SK-N-SH (cell line): ENCODE data around the gene ONECUT1. TPM values are rescaled to one million over a fixed set of nuclear protein-coding genes. Genes with fewer than 3 reads are reported as not detected.
A peak's percentile ranks its signal among the peaks of the same experiment; 100 is the strongest.

Experiments
- CTCF ChIA-PET: fragments of 300-600, 350-600 bp; formaldehyde crosslinking; extraction: SDS; loops from one replicate; lab custom pipeline; 2021; lab: Yijun Ruan, JAX
- POLR2A ChIA-PET: fragments of 350-600 bp; sonication (Branson Sonifier 250); formaldehyde crosslinking; extraction: SDS; loops from one replicate; lab custom pipeline; 2020; ENCODE audit warnings: antibody characterized with exemption, inconsistent platforms; lab: Yijun Ruan, JAX
- DNase-seq: peaks from one replicate; pipeline ENCODE4 v3.0.0; 2012
- H2AFZ ChIP-seq: fragments of 200-600 bp; sonication (generic); 2 replicates; pipeline ENCODE4 v1.8.1; 2016; ENCODE audit warnings: antibody characterized with exemption, mild to moderate bottlenecking, low read depth
- H3F3A ChIP-seq: fragments of 200-600 bp; sonication (generic); replicated peaks from 2 replicates; pipeline ENCODE3; 2016; ENCODE audit warnings: antibody characterized with exemption, mild to moderate bottlenecking; ENCODE audit not compliant: insufficient read depth
- H3K27ac ChIP-seq, 2 experiments: fragments of 200-500 bp in 1 of 2; fragments of 200-600 bp in 1 of 2; sonication (Bioruptor generic) in 1 of 2; sonication (generic), shearing (Covaris generic) in 1 of 2; 2 replicates each; pipeline versions ENCODE4 v1.5.1 to v1.6.1; 2014 to 2016; ENCODE audit warnings: low read depth in 2 of 2, inconsistent platforms in 1 of 2, low read length in 1 of 2, mild to moderate bottlenecking in 1 of 2, mixed read lengths in 1 of 2
- H3K27me3 ChIP-seq: fragments of 200-600 bp; sonication (generic), shearing (Covaris generic); 2 replicates; pipeline ENCODE4 v1.6.1; 2016; ENCODE audit warnings: mixed run types; ENCODE audit not compliant: insufficient read depth
- H3K36me3 ChIP-seq, 2 experiments: fragments of 200-500 bp in 1 of 2; fragments of 200-600 bp in 1 of 2; sonication (Bioruptor generic) in 1 of 2; sonication (generic) in 1 of 2; replicated peaks in 1 of 2; 2 replicates each; pipeline versions ENCODE3 to v1.5.1; 2014 to 2016; ENCODE audit warnings: low read length in 1 of 2, mild to moderate bottlenecking in 1 of 2; ENCODE audit not compliant: insufficient read depth in 2 of 2, control insufficient read depth in 1 of 2
- H3K4me1 ChIP-seq, 2 experiments: fragments of 200-500 bp in 1 of 2; fragments of 200-600 bp in 1 of 2; sonication (Bioruptor generic) in 1 of 2; sonication (generic), shearing (Covaris generic) in 1 of 2; 2 replicates each; pipeline versions ENCODE4 v1.5.1 to v1.6.1; 2014 to 2016; ENCODE audit warnings: low read depth in 1 of 2, low read length in 1 of 2, mixed run types in 1 of 2; ENCODE audit not compliant: insufficient read depth in 2 of 2, control insufficient read depth in 1 of 2
- H3K4me2 ChIP-seq: fragments of 200-600 bp; sonication (generic), shearing (Covaris generic); 2 replicates; pipeline ENCODE4 v1.6.1; 2017; ENCODE audit warnings: mixed run types
- H3K4me3 ChIP-seq, 2 experiments: fragments of 200-500 bp in 1 of 2; fragments of 200-600 bp in 1 of 2; sonication (Bioruptor generic) in 1 of 2; sonication (generic), shearing (Covaris generic) in 1 of 2; 2 replicates each; pipeline versions ENCODE4 v1.5.1 to v1.8.1; 2014 to 2016; ENCODE audit warnings: low read depth in 2 of 2, inconsistent platforms in 1 of 2, low read length in 1 of 2, mild to moderate bottlenecking in 1 of 2, mixed read lengths in 1 of 2, moderate library complexity in 1 of 2
- H3K79me2 ChIP-seq: fragments of 200-600 bp; sonication (generic); 2 replicates; pipeline ENCODE4 v1.8.1; 2017; ENCODE audit warnings: mild to moderate bottlenecking; ENCODE audit not compliant: insufficient read depth
- H3K9ac ChIP-seq: fragments of 200-600 bp; sonication (generic); 2 replicates; pipeline ENCODE4 v1.6.1; 2017; ENCODE audit warnings: mixed run types
- H3K9me2 ChIP-seq: fragments of 200-600 bp; sonication (generic); 2 replicates; pipeline ENCODE4 v1.6.1; 2017; ENCODE audit warnings: mixed run types
- H3K9me3 ChIP-seq: fragments of 200-600 bp; sonication (generic); 2 replicates; pipeline ENCODE4 v1.6.1; 2017; ENCODE audit warnings: mixed run types, mild to moderate bottlenecking, moderate library complexity
- H4K20me1 ChIP-seq: fragments of 200-600 bp; sonication (generic); 2 replicates; pipeline ENCODE4 v1.6.1; 2017; ENCODE audit warnings: mild to moderate bottlenecking, mixed run types; ENCODE audit not compliant: insufficient read depth
- CHD2 ChIP-seq: fragments of 150-350 bp; IDR thresholded peaks from 2 replicates; pipeline ENCODE4 v1.6.1; 2018; ENCODE audit warnings: low read length; ENCODE audit not compliant: partially characterized antibody
- EP300 ChIP-seq, 2 experiments: IDR thresholded peaks; 2 replicates each; pipeline versions ENCODE4 v1.4.0 to v1.6.1; 2012; ENCODE audit warnings: borderline replicate concordance in 1 of 2, low read depth in 1 of 2, low read length in 1 of 2
- EZH2phosphoT487 ChIP-seq: fragments of 200-600 bp; sonication (generic); IDR thresholded peaks from 2 replicates; pipeline ENCODE4 v1.6.1; 2017; ENCODE audit warnings: low read depth, mixed run types, mild to moderate bottlenecking, antibody characterized with exemption, moderate library complexity, borderline replicate concordance
- FOSL2 ChIP-seq: IDR thresholded peaks from 2 replicates; pipeline ENCODE4 v1.4.0; 2012; ENCODE audit warnings: low read depth, mild to moderate bottlenecking, moderate library complexity, borderline replicate concordance
- FOXJ3 ChIP-seq: sonication (generic); formaldehyde crosslinking; IDR thresholded peaks from 2 replicates; pipeline ENCODE4 v1.5.1; 2020; ENCODE audit warnings: mild to moderate bottlenecking, missing genetic modification reagents
- FOXM1 ChIP-seq: IDR thresholded peaks from 2 replicates; pipeline ENCODE4 v1.4.0; 2012; ENCODE audit warnings: low read depth, mild to moderate bottlenecking
- GABPA ChIP-seq: IDR thresholded peaks from 2 replicates; pipeline ENCODE4 v1.4.0; 2012; ENCODE audit warnings: low read depth, mild to moderate bottlenecking
- GATA2 ChIP-seq: sonication (generic); formaldehyde crosslinking; IDR thresholded peaks from 2 replicates; pipeline ENCODE4 v1.5.0; 2020; ENCODE audit warnings: mild to moderate bottlenecking, missing genetic modification reagents
- MEF2A ChIP-seq: IDR thresholded peaks from 2 replicates; pipeline ENCODE4 v1.4.0; 2012; ENCODE audit warnings: low read depth, borderline replicate concordance
- MXI1 ChIP-seq: IDR thresholded peaks from 2 replicates; pipeline ENCODE4 v1.6.1; 2012; ENCODE audit warnings: mild to moderate bottlenecking, low read depth, low read length, improper control_type of control experiment
- NRF1 ChIP-seq: IDR thresholded peaks from 2 replicates; pipeline ENCODE4 v1.6.1; 2012; ENCODE audit warnings: low read depth, mild to moderate bottlenecking, low read length
- RFX5 ChIP-seq: IDR thresholded peaks from 2 replicates; pipeline ENCODE4 v1.6.1; 2012; ENCODE audit warnings: mild to moderate bottlenecking, improper control_type of control experiment, low read length
- RXRA ChIP-seq: IDR thresholded peaks from 2 replicates; pipeline ENCODE4 v1.4.0; 2012; ENCODE audit warnings: low read depth, mild to moderate bottlenecking, borderline replicate concordance
- SMC3 ChIP-seq: IDR thresholded peaks from 2 replicates; pipeline ENCODE4 v1.6.1; 2012; ENCODE audit warnings: low read depth, low read length, improper control_type of control experiment
- TAF1 ChIP-seq: IDR thresholded peaks from 2 replicates; pipeline ENCODE4 v1.6.1; 2012; ENCODE audit warnings: low read depth, mild to moderate bottlenecking, low read length, moderate library complexity, borderline replicate concordance
- TCF12 ChIP-seq: IDR thresholded peaks from 2 replicates; pipeline ENCODE4 v1.4.0; 2012
- WGBS: methylation state at CpG from one replicate; pipeline ENCODE4 v1.1.6; 2017; ENCODE audit warnings: low lambda C conversion rate; 5-methylcytosine and 5-hydroxymethylcytosine counted together
- polyA plus RNA-seq, 3 experiments: library from polyadenylated mRNA; depleted of rRNA; stranded (reverse); fragments of >200 nt; gene quantifications; 2 replicates each; pipeline ENCODE4 v1.2.3, GENCODE V29; 2012
- TF ChIP-seq, protein P1 (sequence below): IDR thresholded peaks from 2 replicates; pipeline ENCODE4; 2012
- TF ChIP-seq, protein P2 (sequence below): fragments of 150-350 bp; IDR thresholded peaks from 2 replicates; pipeline ENCODE4 v1.6.1; 2017; ENCODE audit warnings: antibody characterized with exemption, low read length, low read depth, borderline replicate concordance
- TF ChIP-seq, protein P3 (sequence below): fragments of 200-600 bp; sonication (generic); IDR thresholded peaks from 2 replicates; pipeline ENCODE4 v1.6.1; 2017; ENCODE audit warnings: antibody characterized with exemption, mild to moderate bottlenecking, moderate library complexity

Gene ONECUT1
- not detected in 2 replicates for polyA plus RNA-seq (2012; rRNA removed)
- not detected in 2 replicates for polyA plus RNA-seq (2012; cell fraction: cytosol; rRNA removed)
- not detected in 2 replicates for polyA plus RNA-seq (2012; cell fraction: nucleus; rRNA removed)

DNA sequence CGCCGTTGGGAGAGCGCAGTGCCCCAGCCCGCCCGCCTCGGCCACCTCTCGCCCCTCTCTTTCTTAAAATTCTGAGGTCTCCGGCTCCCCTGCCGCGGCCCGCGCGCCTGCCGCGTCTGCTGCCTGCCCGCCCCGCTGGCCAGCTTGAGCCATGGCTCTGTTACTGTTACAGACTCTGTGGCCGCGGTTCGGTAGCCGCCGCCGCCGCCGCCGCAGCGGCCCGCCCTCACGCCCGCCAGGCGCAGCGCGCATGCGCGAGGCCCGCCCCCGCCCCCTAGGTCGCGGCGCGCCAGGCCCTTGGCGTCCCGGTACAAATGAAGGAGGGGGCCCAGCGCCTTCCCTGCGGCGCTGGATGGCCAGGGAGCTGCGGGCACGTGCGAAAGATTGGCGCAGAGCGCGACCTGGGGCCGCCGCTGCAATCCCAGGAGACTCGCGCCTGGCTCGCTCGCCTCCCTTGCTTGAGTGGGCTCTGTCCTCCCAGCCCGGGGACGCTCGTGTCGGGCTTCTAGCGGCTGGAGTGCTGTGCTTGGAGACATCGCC, at the start of gene ONECUT1:
Gene ONECUT1 (minus strand): TSS at position 168 of the 540 bp plus-strand sequence. CDS start 452 bp downstream, outside the sequence.
- Histone ChIP-seq H3K9me3 (no peaks in the 10 kb centered on the region), H2AFZ (peak within 1 kb of the TSS; percentile 72; the same call in 1 of the 2 replicates), H4K20me1 (no peaks in the 10 kb centered on the region), H3K36me3 (no peaks in the 10 kb centered on the region), H3K4me2 (peak within 1 kb of the TSS; percentile 85), H3K27me3 (peaks cover 93% of the 10 kb centered on the region), H3K4me1 (peaks cover 0 to 10% of the 10 kb centered on the region in 2 experiments; a peak in 1 of 4 replicates), H3K9me2 (no peaks in the 10 kb centered on the region), H3K79me2 (no peaks in the 10 kb centered on the region), H3F3A (peaks cover 4% of the 10 kb centered on the region), H3K4me3 (peak within 1 kb of the TSS; percentile 48 to 54), H3K27ac (no peak within 1 kb of the TSS), H3K9ac (no peak within 1 kb of the TSS)
- WGBS: 2% methylated on average over 18 of the region's 64 CpGs
- DNase-seq: peak; percentile 92
- CTCF ChIA-PET: interaction anchor here (1.4 to 1.9 kb wide), 2 partner anchors 10 to 12 kb away, joined by 4 to 9 read pairs; no protein-coding TSS in a partner anchor
- TF ChIP-seq GABPA (no peak), EP300 (IDR thresholded peaks at IDR 0.05; ENCODE audit: borderline replicate concordance in 1 of 2, low read depth in 1 of 2, low read length in 1 of 2) (no peak), NRF1 (peak; percentile 60), FOSL2 (no peak), RXRA (no peak), MXI1 (no peak), FOXM1 (no peak)
- TF ChIP-seq, protein P1, sequence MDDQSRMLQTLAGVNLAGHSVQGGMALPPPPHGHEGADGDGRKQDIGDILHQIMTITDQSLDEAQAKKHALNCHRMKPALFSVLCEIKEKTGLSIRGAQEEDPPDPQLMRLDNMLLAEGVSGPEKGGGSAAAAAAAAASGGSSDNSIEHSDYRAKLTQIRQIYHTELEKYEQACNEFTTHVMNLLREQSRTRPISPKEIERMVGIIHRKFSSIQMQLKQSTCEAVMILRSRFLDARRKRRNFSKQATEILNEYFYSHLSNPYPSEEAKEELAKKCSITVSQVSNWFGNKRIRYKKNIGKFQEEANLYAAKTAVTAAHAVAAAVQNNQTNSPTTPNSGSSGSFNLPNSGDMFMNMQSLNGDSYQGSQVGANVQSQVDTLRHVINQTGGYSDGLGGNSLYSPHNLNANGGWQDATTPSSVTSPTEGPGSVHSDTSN: no peak
- POLR2A ChIA-PET: no interaction called here

DNA sequence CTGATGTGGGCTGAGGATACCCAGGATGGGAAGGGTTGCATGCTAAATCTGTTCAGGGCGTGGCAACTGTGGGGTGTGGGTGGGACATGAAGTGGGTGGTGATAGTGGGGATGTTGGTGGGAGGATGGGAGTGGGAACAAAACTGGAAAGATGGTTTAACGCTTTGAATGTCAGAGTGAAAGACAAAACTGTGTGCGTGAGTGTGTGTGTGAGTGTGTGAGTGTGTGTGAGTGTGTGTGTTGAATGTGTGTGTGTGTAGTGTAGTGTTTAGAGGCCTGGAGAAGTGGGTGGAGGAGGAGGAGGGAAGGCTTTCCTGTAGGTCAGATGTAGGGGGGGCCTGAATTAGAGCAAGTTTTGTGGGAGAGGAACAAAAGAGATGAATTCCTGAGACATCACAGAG, 44.2 kb upstream of the ONECUT1 start:
- Histone ChIP-seq H3K27me3 (no peaks in the 10 kb centered on the region), H3K9me3 (no peaks in the 10 kb centered on the region), H3K4me1 (no peaks in the 10 kb centered on the region), H3K36me3 (no peaks in the 10 kb centered on the region), H3F3A (no peaks in the 10 kb centered on the region), H2AFZ (no peak overlapping the region), H3K79me2 (no peaks in the 10 kb centered on the region), H3K9me2 (no peaks in the 10 kb centered on the region; the same call in 1 of the 2 replicates), H3K4me3 (no peak overlapping the region), H3K9ac (no peak overlapping the region), H3K27ac (no peak overlapping the region), H3K4me2 (no peak overlapping the region), H4K20me1 (no peaks in the 10 kb centered on the region)
- POLR2A ChIA-PET: no interaction called here
- CTCF ChIA-PET: no interaction called here
- 20% methylated on average over 3 of the region's 3 CpGs for WGBS
- no peak for TF ChIP-seq MEF2A
- TF ChIP-seq MXI1: no peak
- TF ChIP-seq CHD2: no peak
- no peak for TF ChIP-seq FOXJ3 (CRISPR knock-in tag)
- no peak for TF ChIP-seq EP300 (IDR thresholded peaks at IDR 0.05; ENCODE audit: borderline replicate concordance in 1 of 2, low read depth in 1 of 2, low read length in 1 of 2)
- TF ChIP-seq TAF1: no peak
- no peak for TF ChIP-seq RFX5
- TF ChIP-seq, protein P1: no peak
- TF ChIP-seq, protein P2, sequence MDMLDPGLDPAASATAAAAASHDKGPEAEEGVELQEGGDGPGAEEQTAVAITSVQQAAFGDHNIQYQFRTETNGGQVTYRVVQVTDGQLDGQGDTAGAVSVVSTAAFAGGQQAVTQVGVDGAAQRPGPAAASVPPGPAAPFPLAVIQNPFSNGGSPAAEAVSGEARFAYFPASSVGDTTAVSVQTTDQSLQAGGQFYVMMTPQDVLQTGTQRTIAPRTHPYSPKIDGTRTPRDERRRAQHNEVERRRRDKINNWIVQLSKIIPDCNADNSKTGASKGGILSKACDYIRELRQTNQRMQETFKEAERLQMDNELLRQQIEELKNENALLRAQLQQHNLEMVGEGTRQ: no peak
- TF ChIP-seq NRF1: no peak
- TF ChIP-seq FOSL2: no peak
- no peak for TF ChIP-seq GATA2 (CRISPR knock-in tag)
- TF ChIP-seq TCF12: no peak
- TF ChIP-seq SMC3: no peak
- no peak for TF ChIP-seq EZH2phosphoT487
- TF ChIP-seq, protein P3, sequence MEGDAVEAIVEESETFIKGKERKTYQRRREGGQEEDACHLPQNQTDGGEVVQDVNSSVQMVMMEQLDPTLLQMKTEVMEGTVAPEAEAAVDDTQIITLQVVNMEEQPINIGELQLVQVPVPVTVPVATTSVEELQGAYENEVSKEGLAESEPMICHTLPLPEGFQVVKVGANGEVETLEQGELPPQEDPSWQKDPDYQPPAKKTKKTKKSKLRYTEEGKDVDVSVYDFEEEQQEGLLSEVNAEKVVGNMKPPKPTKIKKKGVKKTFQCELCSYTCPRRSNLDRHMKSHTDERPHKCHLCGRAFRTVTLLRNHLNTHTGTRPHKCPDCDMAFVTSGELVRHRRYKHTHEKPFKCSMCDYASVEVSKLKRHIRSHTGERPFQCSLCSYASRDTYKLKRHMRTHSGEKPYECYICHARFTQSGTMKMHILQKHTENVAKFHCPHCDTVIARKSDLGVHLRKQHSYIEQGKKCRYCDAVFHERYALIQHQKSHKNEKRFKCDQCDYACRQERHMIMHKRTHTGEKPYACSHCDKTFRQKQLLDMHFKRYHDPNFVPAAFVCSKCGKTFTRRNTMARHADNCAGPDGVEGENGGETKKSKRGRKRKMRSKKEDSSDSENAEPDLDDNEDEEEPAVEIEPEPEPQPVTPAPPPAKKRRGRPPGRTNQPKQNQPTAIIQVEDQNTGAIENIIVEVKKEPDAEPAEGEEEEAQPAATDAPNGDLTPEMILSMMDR: no peak
- no peak for DNase-seq
